WTC11 (cell line): Measurements from ENCODE around the gene MTF1. TPM values are rescaled to one million over a fixed set of nuclear protein-coding genes. Genes with fewer than 3 reads are reported as not detected.
A peak's percentile ranks its signal among the peaks of the same experiment; 100 is the strongest.

ENCODE experiments used
- ATAC-seq: fragments of 200-7000 bp; cut with Tn5 transposase; 2 replicates; pipeline ENCODE4 v1.10.0; 2021; ENCODE audit warnings: mild to moderate bottlenecking, moderate library complexity
- CTCF ChIA-PET: fragments of 300-600 bp; sonication (Branson Sonifier 250); formaldehyde crosslinking; loops from one replicate; lab custom pipeline; 2021; ENCODE audit warnings: antibody characterized with exemption; lab: Charles Lee
- POLR2A ChIA-PET: fragments of 350-600 bp; sonication (Branson Sonifier 250); formaldehyde crosslinking; loops from one replicate; lab custom pipeline; 2021; ENCODE audit warnings: antibody characterized with exemption; lab: Charles Lee
- DNase-seq: peaks from one replicate; pipeline ENCODE4 v3.0.0; 2021; ENCODE audit warnings: low spot score
- H3K27ac Mint-ChIP-seq: 2 replicates; pipeline ENCODE4 v1.8.0; 2021; ENCODE audit warnings: mixed read lengths
- H3K27me3 Mint-ChIP-seq: 2 replicates; pipeline ENCODE4 v1.8.0; 2021; ENCODE audit warnings: low read depth, mild to moderate bottlenecking, moderate library complexity, mixed read lengths
- H3K36me3 Mint-ChIP-seq: 2 replicates; pipeline ENCODE4 v1.8.0; 2021; ENCODE audit warnings: mixed read lengths
- H3K4me1 Mint-ChIP-seq: 2 replicates; pipeline ENCODE4 v1.8.0; 2022; ENCODE audit warnings: mixed read lengths
- H3K4me3 Mint-ChIP-seq: 2 replicates; pipeline ENCODE4 v1.8.0; 2021; ENCODE audit warnings: mild to moderate bottlenecking, moderate library complexity, mixed read lengths
- H3K9me3 Mint-ChIP-seq: 2 replicates; pipeline ENCODE4 v1.8.0; 2021; ENCODE audit warnings: mixed read lengths
- ATF1 ChIP-seq: sonication (generic); formaldehyde crosslinking; IDR thresholded peaks from 2 replicates; pipeline ENCODE4 v1.8.1; 2023; ENCODE audit warnings: mild to moderate bottlenecking, moderate library complexity, missing genetic modification reagents
- ELF4 ChIP-seq: sonication (generic); formaldehyde crosslinking; IDR thresholded peaks from 2 replicates; pipeline ENCODE4 v1.8.1; 2022; ENCODE audit warnings: low read depth, mild to moderate bottlenecking, moderate library complexity, missing genetic modification reagents
- ESRRA ChIP-seq: sonication (generic); formaldehyde crosslinking; IDR thresholded peaks from 2 replicates; pipeline ENCODE4 v1.8.1; 2022; ENCODE audit warnings: mild to moderate bottlenecking, missing genetic modification reagents, borderline replicate concordance
- ETV6 ChIP-seq: sonication (generic); formaldehyde crosslinking; IDR thresholded peaks from 2 replicates; pipeline ENCODE4 v1.8.1; 2022; ENCODE audit warnings: mild to moderate bottlenecking, missing genetic modification reagents
- FOXP1 ChIP-seq: sonication (generic); formaldehyde crosslinking; IDR thresholded peaks from 2 replicates; pipeline ENCODE4 v1.8.0; 2022; ENCODE audit warnings: missing genetic modification reagents, mild to moderate bottlenecking, moderate library complexity, borderline replicate concordance
- JAZF1 ChIP-seq: fragments of 250-450 bp; sonication (Bioruptor Pico); IDR thresholded peaks from 2 replicates; pipeline ENCODE4 v1.9.0; 2021; ENCODE audit warnings: moderate library complexity, mild to moderate bottlenecking, inconsistent platforms
- JUN ChIP-seq: sonication (generic); formaldehyde crosslinking; IDR thresholded peaks from 2 replicates; pipeline ENCODE4 v1.8.0; 2023; ENCODE audit warnings: mild to moderate bottlenecking, missing genetic modification reagents
- KAT7 ChIP-seq: sonication (generic); formaldehyde crosslinking; IDR thresholded peaks from 2 replicates; pipeline ENCODE4 v1.8.1; 2023; ENCODE audit warnings: missing genetic modification reagents, mild to moderate bottlenecking, borderline replicate concordance
- NR2C2 ChIP-seq: sonication (generic); formaldehyde crosslinking; IDR thresholded peaks from 2 replicates; pipeline ENCODE4 v1.8.0; 2022; ENCODE audit warnings: mild to moderate bottlenecking, missing genetic modification reagents
- TCF7 ChIP-seq: sonication (generic); formaldehyde crosslinking; IDR thresholded peaks from 2 replicates; pipeline ENCODE4 v1.8.0; 2022; ENCODE audit warnings: mild to moderate bottlenecking, low read depth, missing genetic modification reagents, moderate library complexity
- TP53 ChIP-seq: sonication (generic); formaldehyde crosslinking; IDR thresholded peaks from 2 replicates; pipeline ENCODE4 v1.8.1; 2023; ENCODE audit warnings: mild to moderate bottlenecking, missing genetic modification reagents
- ZNF396 ChIP-seq: fragments of 250-450 bp; sonication (Bioruptor Pico); IDR thresholded peaks from 2 replicates; pipeline ENCODE4 v1.8.0; 2021; ENCODE audit warnings: mild to moderate bottlenecking, moderate library complexity, borderline replicate concordance
- total RNA-seq: library from RNA; stranded (reverse); gene quantifications from 3 replicates; pipeline ENCODE4 v1.2.3, GENCODE V29; 2021
- TF ChIP-seq, protein P1 (sequence below): sonication (generic); formaldehyde crosslinking; conservative IDR thresholded peaks from 2 replicates; pipeline ENCODE4 v1.8.1; 2023; ENCODE audit warnings: mild to moderate bottlenecking, low read depth, missing genetic modification reagents, moderate library complexity
- TF ChIP-seq, protein P2 (sequence below): sonication (generic); formaldehyde crosslinking; IDR thresholded peaks from 2 replicates; pipeline ENCODE4 v1.8.1; 2023; ENCODE audit warnings: mild to moderate bottlenecking, moderate library complexity, missing genetic modification reagents
- TF ChIP-seq, protein P3 (sequence below): sonication (generic); formaldehyde crosslinking; IDR thresholded peaks from 2 replicates; pipeline ENCODE4 v1.8.0; 2022; ENCODE audit warnings: mild to moderate bottlenecking, missing genetic modification reagents
- TF ChIP-seq, protein P4 (sequence below): sonication (generic); formaldehyde crosslinking; IDR thresholded peaks from 2 replicates; pipeline ENCODE4 v1.8.0; 2022; ENCODE audit warnings: mild to moderate bottlenecking, missing genetic modification reagents
- TF ChIP-seq, protein P5 (sequence below): sonication (generic); formaldehyde crosslinking; IDR thresholded peaks from 2 replicates; pipeline ENCODE4 v1.8.1; 2023; ENCODE audit warnings: mild to moderate bottlenecking, missing genetic modification reagents
- TF ChIP-seq, protein P6 (sequence below): sonication (generic); formaldehyde crosslinking; IDR thresholded peaks from 2 replicates; pipeline ENCODE4 v1.8.1; 2022; ENCODE audit warnings: low read depth, mild to moderate bottlenecking, moderate library complexity, missing genetic modification reagents, borderline replicate concordance
- TF ChIP-seq, protein P7 (sequence below): sonication (generic); formaldehyde crosslinking; IDR thresholded peaks from 2 replicates; pipeline ENCODE4 v1.8.0; 2022; ENCODE audit warnings: mild to moderate bottlenecking, missing genetic modification reagents
- TF ChIP-seq, protein P8 (sequence below): sonication (generic); formaldehyde crosslinking; IDR thresholded peaks from 2 replicates; pipeline ENCODE4 v1.8.1; 2022; ENCODE audit warnings: low read depth, missing genetic modification reagents, borderline replicate concordance

MTF1 gene
- total RNA-seq, 1 experiment from 2014 or later: 12.2 TPM

DNA sequence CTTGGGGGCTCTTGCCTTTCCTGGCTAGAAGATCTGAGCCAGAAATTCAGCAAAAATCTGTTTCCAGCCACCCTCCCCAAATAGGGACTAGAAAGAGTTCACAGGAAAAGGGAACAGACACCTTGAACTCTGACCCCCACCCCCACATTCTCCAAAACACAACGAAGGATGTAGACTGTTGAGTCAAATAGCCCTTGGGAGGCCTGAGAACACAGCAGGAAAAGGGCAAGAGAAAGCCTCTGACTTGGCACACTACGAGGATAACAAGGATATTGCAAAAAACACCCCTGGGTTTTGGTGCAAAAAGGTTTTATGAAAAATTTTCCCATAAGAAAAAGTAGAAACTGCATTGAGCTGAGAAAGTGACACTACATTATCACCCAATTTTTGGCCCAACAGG, 49.5 kb downstream of the MTF1 start (continued):
- TF ChIP-seq, protein P1, sequence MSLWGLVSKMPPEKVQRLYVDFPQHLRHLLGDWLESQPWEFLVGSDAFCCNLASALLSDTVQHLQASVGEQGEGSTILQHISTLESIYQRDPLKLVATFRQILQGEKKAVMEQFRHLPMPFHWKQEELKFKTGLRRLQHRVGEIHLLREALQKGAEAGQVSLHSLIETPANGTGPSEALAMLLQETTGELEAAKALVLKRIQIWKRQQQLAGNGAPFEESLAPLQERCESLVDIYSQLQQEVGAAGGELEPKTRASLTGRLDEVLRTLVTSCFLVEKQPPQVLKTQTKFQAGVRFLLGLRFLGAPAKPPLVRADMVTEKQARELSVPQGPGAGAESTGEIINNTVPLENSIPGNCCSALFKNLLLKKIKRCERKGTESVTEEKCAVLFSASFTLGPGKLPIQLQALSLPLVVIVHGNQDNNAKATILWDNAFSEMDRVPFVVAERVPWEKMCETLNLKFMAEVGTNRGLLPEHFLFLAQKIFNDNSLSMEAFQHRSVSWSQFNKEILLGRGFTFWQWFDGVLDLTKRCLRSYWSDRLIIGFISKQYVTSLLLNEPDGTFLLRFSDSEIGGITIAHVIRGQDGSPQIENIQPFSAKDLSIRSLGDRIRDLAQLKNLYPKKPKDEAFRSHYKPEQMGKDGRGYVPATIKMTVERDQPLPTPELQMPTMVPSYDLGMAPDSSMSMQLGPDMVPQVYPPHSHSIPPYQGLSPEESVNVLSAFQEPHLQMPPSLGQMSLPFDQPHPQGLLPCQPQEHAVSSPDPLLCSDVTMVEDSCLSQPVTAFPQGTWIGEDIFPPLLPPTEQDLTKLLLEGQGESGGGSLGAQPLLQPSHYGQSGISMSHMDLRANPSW (CRISPR knock-in tag): no peak
- TF ChIP-seq NR2C2 (CRISPR knock-in tag) (no peak), JUN (no peak)

DNA sequence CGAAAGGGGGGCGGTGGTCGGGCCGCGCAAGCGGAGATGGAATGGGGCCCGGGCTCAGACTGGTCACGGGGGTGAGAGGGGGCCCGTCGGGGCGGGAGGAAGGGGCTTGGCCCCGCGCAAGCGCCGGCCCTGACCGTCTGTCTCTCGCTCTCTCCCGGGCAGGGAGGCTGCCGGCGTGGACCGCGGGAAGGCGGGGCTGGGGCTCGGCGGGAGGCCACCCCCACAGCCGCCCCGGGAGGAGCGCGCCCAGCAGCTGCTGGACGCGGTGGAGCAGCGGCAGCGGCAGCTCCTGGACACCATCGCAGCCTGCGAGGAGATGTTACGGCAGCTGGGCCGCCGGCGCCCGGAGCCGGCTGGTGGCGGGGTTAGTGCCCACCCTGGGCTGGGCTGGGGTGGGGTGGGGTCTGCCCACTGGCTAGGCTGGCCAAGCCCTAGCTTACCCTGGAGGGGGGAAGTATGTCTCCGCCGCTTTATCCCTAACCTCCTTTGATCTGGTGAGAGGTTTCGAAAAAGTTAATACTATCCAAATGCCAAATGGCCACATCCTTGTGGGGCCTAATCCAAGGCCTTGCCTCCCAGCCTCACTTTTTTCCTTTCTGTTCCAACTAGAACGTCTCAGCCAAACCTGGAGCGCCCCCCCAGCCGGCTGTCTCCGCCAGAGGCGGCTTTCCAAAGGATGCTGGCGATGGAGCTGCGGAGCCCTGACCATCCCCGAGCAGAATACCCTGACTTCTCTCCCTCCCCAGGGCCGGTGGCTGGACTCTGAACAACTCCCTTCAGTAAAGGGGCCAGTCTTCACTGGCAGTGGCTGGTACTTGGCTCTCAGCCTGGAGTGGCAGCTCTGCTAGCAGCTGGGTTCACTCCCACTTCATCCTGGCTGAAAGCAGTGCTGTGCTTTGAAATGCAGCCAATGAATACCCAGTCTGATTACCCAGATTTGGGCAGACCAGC, 50.7 kb downstream of the MTF1 start:
- Mint-ChIP-seq H3K4me3 (peak overlapping the region; percentile 88), H3K27ac (peak overlapping the region; percentile 69), H3K27me3 (no peaks in the 10 kb centered on the region), H3K36me3 (peaks cover 26% of the 10 kb centered on the region), H3K9me3 (no peaks in the 10 kb centered on the region), H3K4me1 (peaks cover 11% of the 10 kb centered on the region; the same call in 1 of the 2 replicates)
- peak; percentile 48 for DNase-seq
- peak; percentile 49 for ATAC-seq
- POLR2A ChIA-PET: interaction anchor here (0.7 to 2.4 kb wide), 6 partner anchors 14 to 634 kb away, joined by 3 to 16 read pairs (median 8); partner anchors contain the start of genes CDCA8, MANEAL and MTF1
- CTCF ChIA-PET: interaction anchor here (0.7 to 2.9 kb wide), 11 partner anchors 9 to 221 kb away, joined by 3 to 34 read pairs (median 4); partner anchors contain the start of genes EPHA10 and MTF1
- TF ChIP-seq, protein P2, sequence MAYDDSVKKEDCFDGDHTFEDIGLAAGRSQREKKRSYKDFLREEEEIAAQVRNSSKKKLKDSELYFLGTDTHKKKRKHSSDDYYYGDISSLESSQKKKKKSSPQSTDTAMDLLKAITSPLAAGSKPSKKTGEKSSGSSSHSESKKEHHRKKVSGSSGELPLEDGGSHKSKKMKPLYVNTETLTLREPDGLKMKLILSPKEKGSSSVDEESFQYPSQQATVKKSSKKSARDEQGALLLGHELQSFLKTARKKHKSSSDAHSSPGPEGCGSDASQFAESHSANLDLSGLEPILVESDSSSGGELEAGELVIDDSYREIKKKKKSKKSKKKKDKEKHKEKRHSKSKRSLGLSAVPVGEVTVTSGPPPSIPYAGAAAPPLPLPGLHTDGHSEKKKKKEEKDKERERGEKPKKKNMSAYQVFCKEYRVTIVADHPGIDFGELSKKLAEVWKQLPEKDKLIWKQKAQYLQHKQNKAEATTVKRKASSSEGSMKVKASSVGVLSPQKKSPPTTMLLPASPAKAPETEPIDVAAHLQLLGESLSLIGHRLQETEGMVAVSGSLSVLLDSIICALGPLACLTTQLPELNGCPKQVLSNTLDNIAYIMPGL (CRISPR knock-in tag): 0 out of 2 replicates have a peak, but pooled peaks have one; percentile 49
- TF ChIP-seq, protein P3, sequence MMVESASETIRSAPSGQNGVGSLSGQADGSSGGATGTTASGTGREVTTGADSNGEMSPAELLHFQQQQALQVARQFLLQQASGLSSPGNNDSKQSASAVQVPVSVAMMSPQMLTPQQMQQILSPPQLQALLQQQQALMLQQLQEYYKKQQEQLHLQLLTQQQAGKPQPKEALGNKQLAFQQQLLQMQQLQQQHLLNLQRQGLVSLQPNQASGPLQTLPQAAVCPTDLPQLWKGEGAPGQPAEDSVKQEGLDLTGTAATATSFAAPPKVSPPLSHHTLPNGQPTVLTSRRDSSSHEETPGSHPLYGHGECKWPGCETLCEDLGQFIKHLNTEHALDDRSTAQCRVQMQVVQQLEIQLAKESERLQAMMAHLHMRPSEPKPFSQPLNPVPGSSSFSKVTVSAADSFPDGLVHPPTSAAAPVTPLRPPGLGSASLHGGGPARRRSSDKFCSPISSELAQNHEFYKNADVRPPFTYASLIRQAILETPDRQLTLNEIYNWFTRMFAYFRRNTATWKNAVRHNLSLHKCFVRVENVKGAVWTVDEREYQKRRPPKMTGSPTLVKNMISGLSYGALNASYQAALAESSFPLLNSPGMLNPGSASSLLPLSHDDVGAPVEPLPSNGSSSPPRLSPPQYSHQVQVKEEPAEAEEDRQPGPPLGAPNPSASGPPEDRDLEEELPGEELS (CRISPR knock-in tag): no peak
- TF ChIP-seq, protein P4, sequence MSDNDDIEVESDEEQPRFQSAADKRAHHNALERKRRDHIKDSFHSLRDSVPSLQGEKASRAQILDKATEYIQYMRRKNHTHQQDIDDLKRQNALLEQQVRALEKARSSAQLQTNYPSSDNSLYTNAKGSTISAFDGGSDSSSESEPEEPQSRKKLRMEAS (CRISPR knock-in tag): no peak
- TF ChIP-seq ZNF396 (CRISPR knock-in tag): no peak
- TF ChIP-seq ATF1: no peak
- no peak for TF ChIP-seq KAT7 (CRISPR knock-in tag)
- TF ChIP-seq, protein P5, sequence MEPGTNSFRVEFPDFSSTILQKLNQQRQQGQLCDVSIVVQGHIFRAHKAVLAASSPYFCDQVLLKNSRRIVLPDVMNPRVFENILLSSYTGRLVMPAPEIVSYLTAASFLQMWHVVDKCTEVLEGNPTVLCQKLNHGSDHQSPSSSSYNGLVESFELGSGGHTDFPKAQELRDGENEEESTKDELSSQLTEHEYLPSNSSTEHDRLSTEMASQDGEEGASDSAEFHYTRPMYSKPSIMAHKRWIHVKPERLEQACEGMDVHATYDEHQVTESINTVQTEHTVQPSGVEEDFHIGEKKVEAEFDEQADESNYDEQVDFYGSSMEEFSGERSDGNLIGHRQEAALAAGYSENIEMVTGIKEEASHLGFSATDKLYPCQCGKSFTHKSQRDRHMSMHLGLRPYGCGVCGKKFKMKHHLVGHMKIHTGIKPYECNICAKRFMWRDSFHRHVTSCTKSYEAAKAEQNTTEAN (CRISPR knock-in tag): 0 out of 2 replicates have a peak, but pooled peaks have one; percentile 23
- TF ChIP-seq JAZF1 (CRISPR knock-in tag): no peak
- TF ChIP-seq TP53 (CRISPR knock-in tag): no peak
- TF ChIP-seq, protein P6, sequence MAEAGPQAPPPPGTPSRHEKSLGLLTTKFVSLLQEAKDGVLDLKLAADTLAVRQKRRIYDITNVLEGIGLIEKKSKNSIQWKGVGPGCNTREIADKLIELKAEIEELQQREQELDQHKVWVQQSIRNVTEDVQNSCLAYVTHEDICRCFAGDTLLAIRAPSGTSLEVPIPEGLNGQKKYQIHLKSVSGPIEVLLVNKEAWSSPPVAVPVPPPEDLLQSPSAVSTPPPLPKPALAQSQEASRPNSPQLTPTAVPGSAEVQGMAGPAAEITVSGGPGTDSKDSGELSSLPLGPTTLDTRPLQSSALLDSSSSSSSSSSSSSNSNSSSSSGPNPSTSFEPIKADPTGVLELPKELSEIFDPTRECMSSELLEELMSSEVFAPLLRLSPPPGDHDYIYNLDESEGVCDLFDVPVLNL (CRISPR knock-in tag): peak; percentile 29; the same call in 1 of the 2 replicates
- TF ChIP-seq TCF7: no peak
- TF ChIP-seq ETV6 (CRISPR knock-in tag): peak; percentile 10; the same call in 1 of the 2 replicates
- TF ChIP-seq ESRRA (CRISPR knock-in tag): no peak
- TF ChIP-seq, protein P7, sequence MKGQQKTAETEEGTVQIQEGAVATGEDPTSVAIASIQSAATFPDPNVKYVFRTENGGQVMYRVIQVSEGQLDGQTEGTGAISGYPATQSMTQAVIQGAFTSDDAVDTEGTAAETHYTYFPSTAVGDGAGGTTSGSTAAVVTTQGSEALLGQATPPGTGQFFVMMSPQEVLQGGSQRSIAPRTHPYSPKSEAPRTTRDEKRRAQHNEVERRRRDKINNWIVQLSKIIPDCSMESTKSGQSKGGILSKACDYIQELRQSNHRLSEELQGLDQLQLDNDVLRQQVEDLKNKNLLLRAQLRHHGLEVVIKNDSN: no peak
- TF ChIP-seq FOXP1: 0 out of 2 replicates have a peak, but pooled peaks have one; percentile 47
- TF ChIP-seq, protein P8, sequence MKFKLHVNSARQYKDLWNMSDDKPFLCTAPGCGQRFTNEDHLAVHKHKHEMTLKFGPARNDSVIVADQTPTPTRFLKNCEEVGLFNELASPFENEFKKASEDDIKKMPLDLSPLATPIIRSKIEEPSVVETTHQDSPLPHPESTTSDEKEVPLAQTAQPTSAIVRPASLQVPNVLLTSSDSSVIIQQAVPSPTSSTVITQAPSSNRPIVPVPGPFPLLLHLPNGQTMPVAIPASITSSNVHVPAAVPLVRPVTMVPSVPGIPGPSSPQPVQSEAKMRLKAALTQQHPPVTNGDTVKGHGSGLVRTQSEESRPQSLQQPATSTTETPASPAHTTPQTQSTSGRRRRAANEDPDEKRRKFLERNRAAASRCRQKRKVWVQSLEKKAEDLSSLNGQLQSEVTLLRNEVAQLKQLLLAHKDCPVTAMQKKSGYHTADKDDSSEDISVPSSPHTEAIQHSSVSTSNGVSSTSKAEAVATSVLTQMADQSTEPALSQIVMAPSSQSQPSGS: no peak
- TF ChIP-seq ELF4 (CRISPR knock-in tag): 0 out of 2 replicates have a peak, but pooled peaks have one; percentile 38
